ENCODE results near the gene PRCC.

The PRCC gene

GRCh38 chr1:156796340-156797097, 29.2 kb downstream of the PRCC start:
- no peak for DNase-seq (ENCODE audit: low spot score)

- no peak for DNase-seq (ENCODE audit: low spot score)
Measured at GRCh38 chr1:156797212-156797871, 30.0 kb downstream of the PRCC start.

- no peak for DNase-seq (ENCODE audit: low spot score)
Measured at GRCh38 chr1:156801409-156802121, 34.2 kb downstream of the PRCC start.

GRCh38 chr1:156802421-156802935, 35.1 kb downstream of the PRCC start:
- no peak for DNase-seq (ENCODE audit: low spot score)

- no peak for DNase-seq (ENCODE audit: low spot score)
Measured at GRCh38 chr1:156803086-156803851, 35.9 kb downstream of the PRCC start.

- DNase-seq (ENCODE audit: low spot score), result no peak
Measured at GRCh38 chr1:156804026-156804425, 36.7 kb downstream of the PRCC start.

- no peak for DNase-seq (ENCODE audit: low spot score)
Measured at GRCh38 chr1:156804572-156805243, 37.4 kb downstream of the PRCC start.

- DNase-seq (ENCODE audit: low spot score), result peak; percentile 58
Measured at GRCh38 chr1:156805766-156806511, 38.6 kb downstream of the PRCC start.

- DNase-seq (ENCODE audit: low spot score), result no peak
Measured at GRCh38 chr1:156806512-156807440, 39.4 kb downstream of the PRCC start.

- no peak for DNase-seq (ENCODE audit: low spot score)
Measured at GRCh38 chr1:156807627-156808026, 40.3 kb downstream of the PRCC start.

GRCh38 chr1:156808186-156809030, 41.1 kb downstream of the PRCC start:
- no peak for DNase-seq (ENCODE audit: low spot score)

GRCh38 chr1:156809281-156809680, 41.9 kb downstream of the PRCC start:
- no peak for DNase-seq (ENCODE audit: low spot score)

GRCh38 chr1:156809711-156810366, 42.5 kb downstream of the PRCC start:
- no peak for DNase-seq (ENCODE audit: low spot score)

GRCh38 chr1:156811168-156811567, 43.8 kb downstream of the PRCC start:
- DNase-seq (ENCODE audit: low spot score), result no peak

GRCh38 chr1:156812293-156812990, 45.1 kb downstream of the PRCC start:
- DNase-seq (ENCODE audit: low spot score), result no peak

GRCh38 chr1:156813298-156813697, 46.0 kb downstream of the PRCC start:
- DNase-seq (ENCODE audit: low spot score), result no peak
